HG03139 (cell line): ENCODE data around the gene TAF6L.
A peak's percentile ranks its signal among the peaks of the same experiment; 100 is the strongest.
"Not testable (repeated sequence)": the region's sequence is repeated elsewhere in the genome, so short reads cannot be mapped to it uniquely, and the experiment has no call there.

Experiments used
- ATAC-seq: cut with Tn5 transposase; IDR thresholded peaks from one replicate; pipeline ENCODE4 v1.9.1; 2021; ENCODE audit not compliant: unreplicated experiment

The TAF6L gene

DNA sequence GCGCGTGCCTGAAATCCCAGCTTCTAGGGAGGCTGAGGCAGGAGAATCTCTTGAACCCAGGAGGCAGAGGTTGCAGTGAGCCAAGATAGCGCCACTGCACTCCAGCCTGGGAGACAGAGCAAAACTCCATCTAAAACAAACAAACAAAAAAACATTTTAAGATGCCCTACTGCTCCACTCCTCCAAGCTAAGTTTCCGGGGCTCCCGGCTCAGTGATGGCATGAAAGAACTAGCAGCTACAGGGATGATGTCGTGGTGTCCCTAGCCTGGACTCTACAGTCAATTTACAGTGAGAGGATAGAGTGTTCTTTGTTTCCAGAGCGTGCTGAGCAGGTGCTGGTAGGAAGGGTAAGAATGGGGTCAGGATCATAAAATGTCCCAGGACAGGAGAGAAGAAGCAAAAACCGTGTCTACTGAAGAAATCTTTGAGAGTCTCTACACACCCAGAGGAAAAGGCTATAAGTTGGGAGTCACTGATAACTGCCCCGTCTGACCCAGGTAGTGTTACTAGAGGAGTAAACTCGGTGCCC is 16.0 kb upstream of the TAF6L start:
- ATAC-seq: no peak

- no peak for ATAC-seq
Observed at GRCh38 chr11:62757846-62758788, 13.1 kb upstream of the TAF6L start.

DNA sequence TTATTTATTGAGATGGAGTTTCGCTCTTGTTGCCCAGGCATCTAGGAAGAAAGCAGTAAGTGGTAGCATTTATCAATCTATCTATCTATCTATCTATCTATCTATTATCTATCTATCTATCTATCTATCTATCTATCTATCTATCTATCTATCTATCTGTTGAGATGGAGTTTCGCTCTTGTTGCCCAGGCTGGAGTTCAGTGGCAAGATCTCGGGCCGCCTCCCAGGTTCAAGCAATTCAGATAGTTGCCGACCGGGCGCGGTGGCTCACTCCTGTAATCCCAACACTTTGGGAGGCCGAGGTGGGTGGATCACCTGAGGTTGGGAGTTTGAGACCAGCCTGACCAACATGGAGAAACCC is 10.3 kb upstream of the TAF6L start:
- ATAC-seq: not testable (repeated sequence)

DNA sequence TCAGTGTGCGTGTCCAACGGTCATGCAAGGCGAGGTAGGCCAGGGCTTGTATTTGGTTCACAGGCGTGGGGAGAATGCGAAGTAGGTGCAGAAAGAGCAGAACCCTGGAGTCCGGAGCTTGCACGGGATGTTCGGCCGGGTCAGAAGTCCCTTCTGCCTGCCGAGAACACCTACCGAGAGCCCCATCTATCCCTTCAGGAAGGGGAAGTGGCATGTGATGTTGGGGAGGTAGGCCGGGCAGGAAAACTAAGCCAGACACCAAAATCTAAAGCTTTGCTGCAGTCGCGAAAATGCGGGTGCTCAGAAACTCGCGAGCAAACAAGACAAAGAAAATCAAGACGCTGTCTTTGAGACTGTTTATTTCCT is 435 bp upstream of the TAF6L start:
- ATAC-seq: no peak

- no peak for ATAC-seq
Observed at GRCh38 chr11:62774407-62774806, 3.2 kb downstream of the TAF6L start.

- no peak for ATAC-seq
Observed at GRCh38 chr11:62775646-62776045, 4.5 kb downstream of the TAF6L start.

DNA sequence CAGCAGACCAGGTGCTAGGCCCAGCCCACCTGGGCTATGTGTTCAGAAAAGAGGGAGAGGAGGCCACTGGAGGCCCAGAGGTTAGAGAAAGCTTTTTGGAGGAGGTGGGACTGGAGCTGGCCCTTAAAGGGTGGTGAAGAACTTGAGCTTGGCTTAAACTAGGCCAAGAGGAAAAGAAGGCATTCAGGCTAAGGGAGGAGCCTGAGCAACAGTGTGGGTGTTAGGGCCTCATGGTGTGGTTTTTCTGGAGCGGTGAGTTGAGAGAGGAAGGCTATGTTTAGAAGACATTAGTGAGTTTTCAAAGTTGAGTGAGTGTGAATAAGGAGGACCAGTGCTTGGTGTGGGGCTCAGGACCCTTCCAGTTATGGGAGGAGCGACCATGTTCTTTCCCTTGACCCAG is 6.2 kb downstream of the TAF6L start:
- ATAC-seq: no peak

DNA sequence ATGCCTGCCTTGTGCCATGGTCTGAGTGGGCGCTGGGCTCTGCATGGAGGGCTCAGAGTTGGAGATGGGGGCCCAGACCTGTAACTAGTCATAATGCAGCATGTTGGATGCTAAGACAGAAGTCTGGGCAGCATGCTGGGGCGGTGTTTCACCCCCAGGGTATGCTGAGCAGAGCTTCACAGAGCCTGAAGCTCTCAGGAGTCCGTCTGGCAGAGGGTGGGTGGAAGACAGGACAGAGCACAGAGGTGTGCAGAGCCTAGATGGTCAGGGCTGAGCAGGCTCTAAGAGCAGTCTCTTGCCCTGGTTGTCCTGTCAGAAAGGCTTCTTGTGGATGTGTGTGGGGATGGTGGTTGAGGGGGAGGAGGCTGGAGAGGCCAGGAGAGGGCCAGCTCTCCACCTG is 7.2 kb downstream of the TAF6L start:
- no peak for ATAC-seq

- no peak for ATAC-seq
Observed at GRCh38 chr11:62782753-62783152, 11.6 kb downstream of the TAF6L start.

DNA sequence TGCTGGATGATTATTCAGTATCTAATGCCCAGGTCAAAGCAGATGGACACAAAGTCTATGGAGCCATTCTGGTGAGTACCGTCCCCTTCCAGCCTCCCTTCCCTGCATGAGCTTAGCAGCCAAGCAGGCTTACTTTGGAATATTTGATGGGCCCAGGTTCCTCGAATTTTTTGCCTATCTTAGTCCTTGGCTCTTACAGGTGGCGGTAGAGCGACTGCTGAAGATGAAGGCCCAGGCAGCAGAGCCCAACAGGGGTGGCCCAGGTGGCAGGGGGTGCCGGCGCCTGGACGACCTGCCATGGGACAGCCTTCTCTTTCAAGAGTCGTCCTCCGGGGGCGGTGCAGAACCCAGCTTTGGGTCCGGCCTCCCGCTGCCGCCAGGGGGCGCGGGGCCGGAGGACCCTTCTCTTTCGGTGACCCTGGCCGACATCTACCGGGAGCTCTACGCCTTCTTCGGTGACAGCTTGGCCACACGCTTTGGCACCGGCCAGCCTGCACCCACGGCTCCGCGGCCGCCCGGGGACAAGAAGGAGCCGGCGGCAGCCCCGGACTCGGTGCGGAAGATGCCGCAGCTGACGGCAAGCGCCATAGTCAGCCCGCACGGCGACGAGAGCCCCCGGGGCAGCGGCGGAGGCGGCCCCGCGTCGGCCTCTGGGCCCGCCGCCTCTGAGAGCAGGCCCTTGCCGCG is 15.3 kb downstream of the TAF6L start:
- peak; percentile 46 for ATAC-seq

- peak; percentile 64 for ATAC-seq
Observed at GRCh38 chr11:62787005-62787759, 16.0 kb downstream of the TAF6L start, which contains the start of gene TMEM179B. TMEM179B (plus strand) TSS chr11:62787402; CDS start chr11:62787432, 30 bp downstream.

DNA sequence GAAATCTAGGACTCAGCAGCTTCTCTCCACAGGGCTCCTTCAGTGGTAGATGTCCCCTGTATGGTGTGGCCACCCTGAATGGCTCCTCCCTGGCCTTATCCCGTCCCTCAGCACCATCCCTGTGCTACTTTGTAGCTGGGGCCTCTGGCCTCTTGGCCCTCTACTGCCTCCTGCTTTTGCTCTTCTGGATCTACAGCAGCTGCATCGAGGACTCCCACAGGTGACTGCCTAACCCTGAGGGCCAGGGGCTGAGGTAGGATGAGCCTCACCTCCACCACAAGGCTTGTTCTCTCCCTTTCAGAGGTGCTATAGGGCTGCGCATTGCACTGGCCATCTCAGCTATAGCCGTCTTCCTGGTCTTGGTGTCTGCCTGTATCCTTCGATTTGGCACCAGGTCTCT is 17.8 kb downstream of the TAF6L start:
- ATAC-seq: no peak

- ATAC-seq: no peak
Observed at GRCh38 chr11:62789576-62789975, 18.4 kb downstream of the TAF6L start.

DNA sequence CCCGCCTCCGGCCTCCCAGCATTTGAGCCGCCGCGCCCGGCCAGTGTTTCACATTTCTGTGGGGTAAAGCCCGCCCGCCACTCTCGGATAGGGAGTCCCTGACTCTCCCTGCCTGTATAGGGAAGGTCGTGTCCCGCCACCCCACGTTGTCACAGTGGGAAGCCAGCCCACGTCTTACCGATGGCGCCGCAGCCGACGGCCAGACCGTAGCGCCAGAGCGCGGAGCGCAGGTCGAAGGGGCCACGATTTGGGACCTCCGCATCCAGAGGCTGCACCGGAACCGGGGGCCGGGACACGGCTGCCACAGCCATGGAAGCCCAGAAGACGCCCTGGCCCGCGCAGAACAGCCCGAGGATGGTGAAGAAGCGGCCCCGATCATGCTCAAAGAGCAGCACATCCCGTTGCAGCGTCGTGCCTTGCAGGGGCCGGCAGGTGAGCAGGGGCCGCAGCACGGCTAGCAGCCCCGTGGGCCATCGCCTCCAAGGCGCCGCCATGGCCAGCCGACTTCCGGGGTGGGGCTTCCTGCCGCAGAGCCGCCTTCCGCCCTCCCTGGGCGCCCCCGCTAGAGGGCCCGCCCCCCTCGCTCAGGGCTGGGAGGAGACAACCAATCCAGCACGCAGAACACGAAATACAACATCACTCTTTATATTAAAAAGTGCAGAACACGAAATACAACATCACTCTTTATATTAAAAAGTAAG is 20.5 kb downstream of the TAF6L start, which contains the start of gene TMEM223:
TMEM223 (minus strand) TSS at position 506 of the 701 bp plus-strand sequence; CDS start at position 494, 12 bp downstream.
- ATAC-seq: peak; percentile 62

DNA sequence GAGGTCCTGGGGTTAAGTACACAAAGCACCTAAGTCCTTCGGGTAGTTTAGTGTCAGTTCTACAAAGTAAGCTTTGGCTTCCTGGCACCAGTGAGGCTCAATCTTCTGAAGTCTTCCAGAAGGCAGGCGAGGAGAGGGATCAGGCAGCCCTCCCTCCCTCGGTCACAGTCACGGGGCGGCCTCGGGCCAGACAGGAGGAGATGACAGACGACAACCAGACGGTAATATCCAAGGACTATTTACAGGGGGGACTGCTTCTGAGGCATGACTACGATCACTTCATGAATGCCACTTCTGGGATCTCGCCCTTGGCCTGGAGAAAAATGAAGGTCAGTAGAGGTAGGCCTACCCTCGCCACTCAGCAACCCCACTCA is 21.0 kb downstream of the TAF6L start:
- no peak for ATAC-seq

DNA sequence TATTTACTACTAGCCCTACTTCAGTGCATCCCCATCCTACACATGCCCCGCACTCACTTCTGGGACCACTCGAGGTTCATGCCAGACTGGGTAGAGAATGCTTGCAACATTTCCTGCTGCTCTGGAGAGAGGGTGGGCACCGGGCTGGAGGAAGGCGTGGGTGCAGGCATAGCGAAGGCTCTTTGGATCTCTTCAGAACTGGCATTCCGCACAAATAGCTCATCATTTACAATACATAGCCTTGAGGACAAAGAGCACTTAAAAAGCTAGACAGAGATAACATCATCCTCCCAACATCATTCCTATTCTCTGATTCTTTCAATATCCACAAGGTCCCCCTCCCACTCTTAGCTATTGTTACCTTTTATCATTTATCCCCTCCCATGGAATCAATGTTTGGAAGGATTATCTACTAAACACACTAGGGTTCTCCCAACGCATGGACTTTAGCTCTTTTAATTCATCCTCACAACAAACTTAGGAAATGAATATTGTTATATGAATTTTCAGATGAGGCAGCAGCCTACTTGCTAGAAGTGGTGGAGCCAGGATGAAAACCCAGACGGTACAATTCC is 23.1 kb downstream of the TAF6L start:
- ATAC-seq: no peak

GRCh38 chr11:62796281-62796680 is 25.1 kb downstream of the TAF6L start:
- no peak for ATAC-seq

- ATAC-seq: no peak
Observed at GRCh38 chr11:62799486-62799885, 28.3 kb downstream of the TAF6L start.

GRCh38 chr11:62801071-62801470 is 29.9 kb downstream of the TAF6L start:
- no peak for ATAC-seq
